ENCODE results near the gene VGLL4.

Gene VGLL4

GRCh38 chr3:11558918-11559815 is 84.5 kb downstream of the VGLL4 start:
- Histone ChIP-seq H3K4me3 (ENCODE audit: low read length) (no peak overlapping the region), H3K27me3 (ENCODE audit: control insufficient read depth, insufficient read depth, low read length) (no peaks in the 10 kb centered on the region), H3K4me1 (ENCODE audit: control insufficient read depth, insufficient read depth, low read length) (peaks cover 18% of the 10 kb centered on the region), H3K36me3 (ENCODE audit: control insufficient read depth, insufficient read depth, low read length) (peaks cover 8% of the 10 kb centered on the region), H3K9ac (ENCODE audit: low read length) (no peak overlapping the region), H3K27ac (ENCODE audit: low read depth, low read length) (peak overlapping the region; percentile 9)

GRCh38 chr3:11558411-11558903 is 85.3 kb downstream of the VGLL4 start:
- Histone ChIP-seq H3K27ac (ENCODE audit: low read depth, low read length) (peak overlapping the region; percentile 9), H3K4me3 (ENCODE audit: low read length) (no peak overlapping the region), H3K27me3 (ENCODE audit: control insufficient read depth, insufficient read depth, low read length) (no peaks in the 10 kb centered on the region), H3K4me1 (ENCODE audit: control insufficient read depth, insufficient read depth, low read length) (peaks cover 18% of the 10 kb centered on the region), H3K9ac (ENCODE audit: low read length) (no peak overlapping the region), H3K36me3 (ENCODE audit: control insufficient read depth, insufficient read depth, low read length) (peaks cover 6% of the 10 kb centered on the region)

- H3K36me3 ChIP-seq (ENCODE audit: control insufficient read depth, insufficient read depth, low read length): peaks cover 3% of the 10 kb centered on the region
- H3K4me3 ChIP-seq (ENCODE audit: low read length): no peak overlapping the region
- H3K27ac ChIP-seq (ENCODE audit: low read depth, low read length): peak overlapping the region; percentile 42
- H3K27me3 ChIP-seq (ENCODE audit: control insufficient read depth, insufficient read depth, low read length): no peaks in the 10 kb centered on the region
- H3K9ac ChIP-seq (ENCODE audit: low read length): no peak overlapping the region
- H3K4me1 ChIP-seq (ENCODE audit: control insufficient read depth, insufficient read depth, low read length): peaks cover 18% of the 10 kb centered on the region
These were observed 85.7 kb downstream of the VGLL4 start for GRCh38 chr3:11558002-11558401.

GRCh38 chr3:11556851-11557644 is 86.7 kb downstream of the VGLL4 start:
- Histone ChIP-seq H3K9ac (ENCODE audit: low read length) (peak overlapping the region; percentile 25), H3K27ac (ENCODE audit: low read depth, low read length) (peak overlapping the region; percentile 25)

GRCh38 chr3:11555881-11556633 is 87.7 kb downstream of the VGLL4 start:
- H3K4me3 ChIP-seq (ENCODE audit: low read length): no peak overlapping the region
- no peak overlapping the region for H3K9ac ChIP-seq (ENCODE audit: low read length)
- H3K36me3 ChIP-seq (ENCODE audit: control insufficient read depth, insufficient read depth, low read length): peaks cover 2% of the 10 kb centered on the region
- H3K27me3 ChIP-seq (ENCODE audit: control insufficient read depth, insufficient read depth, low read length): no peaks in the 10 kb centered on the region
- H3K27ac ChIP-seq (ENCODE audit: low read depth, low read length): no peak overlapping the region
- peaks cover 13% of the 10 kb centered on the region for H3K4me1 ChIP-seq (ENCODE audit: control insufficient read depth, insufficient read depth, low read length)

More at GRCh38 chr3:11556851-11557644, 86.7 kb downstream of the VGLL4 start:
- H3K36me3 ChIP-seq (ENCODE audit: control insufficient read depth, insufficient read depth, low read length): peaks cover 2% of the 10 kb centered on the region
- no peaks in the 10 kb centered on the region for H3K27me3 ChIP-seq (ENCODE audit: control insufficient read depth, insufficient read depth, low read length)
- peaks cover 18% of the 10 kb centered on the region for H3K4me1 ChIP-seq (ENCODE audit: control insufficient read depth, insufficient read depth, low read length)
- no peak overlapping the region for H3K4me3 ChIP-seq (ENCODE audit: low read length)

- Histone ChIP-seq H3K27ac (ENCODE audit: low read depth, low read length) (no peak overlapping the region), H3K36me3 (ENCODE audit: control insufficient read depth, insufficient read depth, low read length) (peaks cover 2% of the 10 kb centered on the region), H3K27me3 (ENCODE audit: control insufficient read depth, insufficient read depth, low read length) (no peaks in the 10 kb centered on the region), H3K9ac (ENCODE audit: low read length) (no peak overlapping the region), H3K4me3 (ENCODE audit: low read length) (no peak overlapping the region), H3K4me1 (ENCODE audit: control insufficient read depth, insufficient read depth, low read length) (peaks cover 13% of the 10 kb centered on the region)
These were observed 88.4 kb downstream of the VGLL4 start for GRCh38 chr3:11555211-11555782.

- Histone ChIP-seq H3K36me3 (ENCODE audit: control insufficient read depth, insufficient read depth, low read length) (peaks cover 2% of the 10 kb centered on the region), H3K27me3 (ENCODE audit: control insufficient read depth, insufficient read depth, low read length) (no peaks in the 10 kb centered on the region), H3K9ac (ENCODE audit: low read length) (no peak overlapping the region), H3K27ac (ENCODE audit: low read depth, low read length) (no peak overlapping the region), H3K4me3 (ENCODE audit: low read length) (no peak overlapping the region), H3K4me1 (ENCODE audit: control insufficient read depth, insufficient read depth, low read length) (peaks cover 13% of the 10 kb centered on the region)
These were observed 89.0 kb downstream of the VGLL4 start for GRCh38 chr3:11554666-11555065.

GRCh38 chr3:11554236-11554610 is 89.5 kb downstream of the VGLL4 start:
- H3K27ac ChIP-seq (ENCODE audit: low read depth, low read length): no peak overlapping the region
- H3K4me3 ChIP-seq (ENCODE audit: low read length): no peak overlapping the region
- H3K27me3 ChIP-seq (ENCODE audit: control insufficient read depth, insufficient read depth, low read length): no peaks in the 10 kb centered on the region
- H3K9ac ChIP-seq (ENCODE audit: low read length): no peak overlapping the region
- peaks cover 13% of the 10 kb centered on the region for H3K4me1 ChIP-seq (ENCODE audit: control insufficient read depth, insufficient read depth, low read length)
- H3K36me3 ChIP-seq (ENCODE audit: control insufficient read depth, insufficient read depth, low read length): peaks cover 2% of the 10 kb centered on the region

- H3K4me1 ChIP-seq (ENCODE audit: control insufficient read depth, insufficient read depth, low read length): peaks cover 13% of the 10 kb centered on the region
- H3K4me3 ChIP-seq (ENCODE audit: low read length): no peak overlapping the region
These were observed 90.1 kb downstream of the VGLL4 start for GRCh38 chr3:11553436-11554235.

GRCh38 chr3:11552289-11553264 is 91.1 kb downstream of the VGLL4 start:
- Histone ChIP-seq H3K9ac (ENCODE audit: low read length) (no peak overlapping the region), H3K4me1 (ENCODE audit: control insufficient read depth, insufficient read depth, low read length) (peaks cover 8% of the 10 kb centered on the region), H3K4me3 (ENCODE audit: low read length) (no peak overlapping the region), H3K36me3 (ENCODE audit: control insufficient read depth, insufficient read depth, low read length) (no peaks in the 10 kb centered on the region), H3K27me3 (ENCODE audit: control insufficient read depth, insufficient read depth, low read length) (no peaks in the 10 kb centered on the region), H3K27ac (ENCODE audit: low read depth, low read length) (no peak overlapping the region)

More at GRCh38 chr3:11553436-11554235, 90.1 kb downstream of the VGLL4 start:
- H3K9ac ChIP-seq (ENCODE audit: low read length): no peak overlapping the region
- peaks cover 2% of the 10 kb centered on the region for H3K36me3 ChIP-seq (ENCODE audit: control insufficient read depth, insufficient read depth, low read length)
- H3K27ac ChIP-seq (ENCODE audit: low read depth, low read length): no peak overlapping the region
- no peaks in the 10 kb centered on the region for H3K27me3 ChIP-seq (ENCODE audit: control insufficient read depth, insufficient read depth, low read length)
